Small intestine (tissue), 7 donors: ENCODE data around the gene RPL9. TPM values are rescaled to one million over a fixed set of nuclear protein-coding genes. Genes with fewer than 3 reads are reported as not detected.
"Not testable (repeated sequence)": the region's sequence is repeated elsewhere in the genome, so short reads cannot be mapped to it uniquely, and the experiment has no call there.

Source experiments
- DNase-seq, 2 donors: peaks; one replicate each; pipeline versions ENCODE4 v3.0.0 to v3.0.0-alpha.2; 2013
- FAIRE-seq: peaks from 2 replicates; lab custom pipeline; 2012; peaks lifted over from hg19 to GRCh38; lab: Jason Lieb, UNC
- H3K27ac ChIP-seq, 3 donors: one replicate each; pipeline ENCODE4 v1.5.1; 2013; ENCODE audit warnings: low read length in 2 of 3, mild to moderate bottlenecking in 2 of 3, control low read depth in 1 of 3, inconsistent platforms in 1 of 3, low read depth in 1 of 3, moderate library complexity in 1 of 3
- H3K27me3 ChIP-seq, 3 donors: one replicate each; pipeline ENCODE4 v1.6.1; 2013; ENCODE audit warnings: low read length in 3 of 3, inconsistent platforms in 1 of 3; ENCODE audit not compliant: control insufficient read depth in 3 of 3, insufficient read depth in 3 of 3
- H3K36me3 ChIP-seq, 3 donors: one replicate each; pipeline ENCODE4 v1.6.1; 2013; ENCODE audit warnings: low read length in 3 of 3, inconsistent platforms in 1 of 3, low read depth in 1 of 3, mild to moderate bottlenecking in 1 of 3, moderate library complexity in 1 of 3; ENCODE audit not compliant: control insufficient read depth in 3 of 3, insufficient read depth in 2 of 3
- H3K4me1 ChIP-seq, 3 donors: one replicate each; pipeline ENCODE4 v1.6.1; 2013; ENCODE audit warnings: low read length in 2 of 3, inconsistent platforms in 1 of 3, low read depth in 1 of 3, mild to moderate bottlenecking in 1 of 3, moderate library complexity in 1 of 3; ENCODE audit not compliant: control insufficient read depth in 3 of 3, insufficient read depth in 2 of 3
- H3K4me3 ChIP-seq, 3 donors: one replicate each; pipeline ENCODE4 v1.5.1; 2013; ENCODE audit warnings: low read length in 3 of 3, control low read depth in 1 of 3, inconsistent platforms in 1 of 3, low read depth in 1 of 3, mild to moderate bottlenecking in 1 of 3, moderate library complexity in 1 of 3
- H3K9me3 ChIP-seq, 2 donors: one replicate each; pipeline ENCODE4 v1.6.1; 2013; ENCODE audit warnings: low read depth in 1 of 2, low read length in 1 of 2; ENCODE audit not compliant: control insufficient read depth in 2 of 2, insufficient read depth in 1 of 2
- WGBS, 3 donors: extraction: QIAGEN DNeasy Blood & Tissue Kit; methylation state at CpG; one replicate each; pipeline ENCODE4 v1.1.7; 2013; 5-methylcytosine and 5-hydroxymethylcytosine counted together
- polyA plus RNA-seq, 4 donors: library from polyadenylated mRNA; stranded (reverse) in 3 of 4; unstranded in 1 of 4; fragments of 200-250 nt in 3 of 4; fragments of 120-200 nt in 1 of 4; gene quantifications; one replicate each; pipeline versions ENCODE4 v1.2.1 to v1.2.3, GENCODE V29; 2013
- donor health status: healthy with polysubstance abuse.
- donor health status: control.
- donor health status: control.
- donor health status: Bipolar disorder and iron deficiency.
- donor health status: healthy.

RPL9 gene
- polyA plus RNA-seq, 4 donors: 1,758 to 2,952 (median 2,157) TPM

- Histone ChIP-seq H3K36me3 (no peaks in the 10 kb centered on the region), H3K27ac (no peak overlapping the region), H3K27me3 (no peaks in the 10 kb centered on the region), H3K9me3 (no peaks in the 10 kb centered on the region), H3K4me1 (peaks cover 0 to 9% (median 0%) of the 10 kb centered on the region in 3 donors), H3K4me3 (no peak overlapping the region)
- no peak for FAIRE-seq
- 59 to 79% (median 68%) methylated on average over 4 of the region's 4 CpGs for WGBS, 3 donors
- DNase-seq: peak; percentile 31 to 37
Observed at GRCh38 chr4:39429476-39430334, 29.0 kb downstream of the RPL9 start.

GRCh38 chr4:39427520-39428114 is 31.1 kb downstream of the RPL9 start:
- Histone ChIP-seq H3K27ac (no peak overlapping the region), H3K4me3 (no peak overlapping the region), H3K9me3 (no peaks in the 10 kb centered on the region), H3K36me3 (no peaks in the 10 kb centered on the region), H3K4me1 (peaks cover 0 to 9% (median 0%) of the 10 kb centered on the region in 3 donors), H3K27me3 (no peaks in the 10 kb centered on the region)
- WGBS, 3 donors: 67 to 72% (median 72%) methylated on average over 10 of the region's 10 CpGs
- DNase-seq: no peak
- no peak for FAIRE-seq

- H3K4me1 ChIP-seq: peaks cover 0 to 9% (median 0%) of the 10 kb centered on the region in 3 donors
- no peak for DNase-seq
- no peaks in the 10 kb centered on the region for H3K36me3 ChIP-seq
- H3K4me3 ChIP-seq: no peak overlapping the region
- H3K27ac ChIP-seq: no peak overlapping the region
- no peaks in the 10 kb centered on the region for H3K27me3 ChIP-seq
- H3K9me3 ChIP-seq: no peaks in the 10 kb centered on the region
- 88 to 98% (median 95%) methylated on average over 1 of the region's 1 CpG for WGBS, 3 donors
- no peak for FAIRE-seq
Observed at GRCh38 chr4:39426728-39427127, 32.0 kb downstream of the RPL9 start.

GRCh38 chr4:39425297-39425696 is 33.4 kb downstream of the RPL9 start:
- DNase-seq, H3K36me3 ChIP-seq, H3K27ac ChIP-seq, H3K4me3 ChIP-seq, H3K27me3 ChIP-seq, H3K4me1 ChIP-seq, H3K9me3 ChIP-seq, FAIRE-seq: not testable (repeated sequence)
- 79 to 91% (median 90%) methylated on average over 1 of the region's 1 CpG for WGBS, 3 donors

- Histone ChIP-seq H3K9me3 (no peaks in the 10 kb centered on the region), H3K36me3 (no peaks in the 10 kb centered on the region), H3K27ac (no peak overlapping the region), H3K4me3 (no peak overlapping the region), H3K27me3 (no peaks in the 10 kb centered on the region), H3K4me1 (no peaks in the 10 kb centered on the region)
- 88 to 94% (median 89%) methylated on average over 3 of the region's 3 CpGs for whole genome bisulfite sequencing, 3 donors
- FAIRE-seq (no peak), DNase-seq (no peak)
Observed at GRCh38 chr4:39422247-39422646, 36.5 kb downstream of the RPL9 start.

GRCh38 chr4:39415678-39416283 is 42.9 kb downstream of the RPL9 start:
- Histone ChIP-seq H3K9me3 (no peaks in the 10 kb centered on the region), H3K27ac (no peak overlapping the region), H3K4me3 (no peak overlapping the region), H3K4me1 (no peaks in the 10 kb centered on the region), H3K36me3 (no peaks in the 10 kb centered on the region), H3K27me3 (no peaks in the 10 kb centered on the region)
- no peak for DNase-seq
- no peak for FAIRE-seq
- 71 to 73% (median 73%) methylated on average over 2 of the region's 2 CpGs for WGBS, 3 donors

- H3K36me3 ChIP-seq, DNase-seq, H3K4me1 ChIP-seq, H3K9me3 ChIP-seq, H3K4me3 ChIP-seq, H3K27me3 ChIP-seq, FAIRE-seq, H3K27ac ChIP-seq: not testable (repeated sequence)
- WGBS, 3 donors: 92 to 96% (median 92%) methylated on average over 8 of the region's 8 CpGs
Observed at GRCh38 chr4:39411561-39411960, 47.2 kb downstream of the RPL9 start.

- no peaks in the 10 kb centered on the region for H3K9me3 ChIP-seq
- no peaks in the 10 kb centered on the region for H3K27me3 ChIP-seq
- 58 to 68% (median 64%) methylated on average over 5 of the region's 5 CpGs for WGBS, 3 donors
- no peaks in the 10 kb centered on the region for H3K36me3 ChIP-seq
- DNase-seq (no peak), FAIRE-seq (no peak)
- H3K27ac ChIP-seq: no peak overlapping the region
- no peak overlapping the region for H3K4me3 ChIP-seq
- H3K4me1 ChIP-seq: peaks cover 0 to 7% (median 0%) of the 10 kb centered on the region in 3 donors
Observed at GRCh38 chr4:39410415-39410814, 48.3 kb downstream of the RPL9 start.
